Activated gamma-delta T cell treated with Interleukin-2 at 50 U/mL for 16 hours (primary cell): Measurements from ENCODE around the gene DMD.
"Not testable (repeated sequence)": the region's sequence is repeated elsewhere in the genome, so short reads cannot be mapped to it uniquely, and the experiment has no call there.

ENCODE experiments used
- DNase-seq: peaks from one replicate; pipeline ENCODE4 v3.0.0-alpha.2; 2020

The DMD gene

DNA sequence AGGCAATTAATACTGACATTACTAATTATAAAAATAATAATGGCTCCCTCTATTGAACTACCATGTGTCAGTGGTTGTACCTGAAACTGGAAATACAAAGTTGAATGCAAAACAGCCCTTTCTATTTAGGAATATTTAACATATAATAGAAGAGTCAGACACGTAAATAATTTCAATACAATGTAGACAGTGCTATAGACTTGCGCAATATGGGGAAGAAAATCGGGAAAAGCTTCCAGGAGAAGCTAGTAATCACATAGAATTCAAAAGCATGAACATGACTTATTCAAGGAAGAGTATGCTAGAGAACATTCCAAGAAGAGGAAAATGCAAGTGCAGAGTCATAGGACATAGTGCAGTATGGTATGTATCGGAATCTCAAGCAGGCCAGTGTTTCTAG lies 1730.7 kb downstream of the DMD start:
- no peak for DNase-seq

GRCh38 chrX:31471229-31471628 lies 1740.1 kb downstream of the DMD start:
- no peak for DNase-seq

- DNase-seq: not testable (repeated sequence)
Measured at GRCh38 chrX:31470753-31471152, 1740.6 kb downstream of the DMD start.

GRCh38 chrX:31464306-31464915 lies 1746.9 kb downstream of the DMD start:
- no peak for DNase-seq

DNA sequence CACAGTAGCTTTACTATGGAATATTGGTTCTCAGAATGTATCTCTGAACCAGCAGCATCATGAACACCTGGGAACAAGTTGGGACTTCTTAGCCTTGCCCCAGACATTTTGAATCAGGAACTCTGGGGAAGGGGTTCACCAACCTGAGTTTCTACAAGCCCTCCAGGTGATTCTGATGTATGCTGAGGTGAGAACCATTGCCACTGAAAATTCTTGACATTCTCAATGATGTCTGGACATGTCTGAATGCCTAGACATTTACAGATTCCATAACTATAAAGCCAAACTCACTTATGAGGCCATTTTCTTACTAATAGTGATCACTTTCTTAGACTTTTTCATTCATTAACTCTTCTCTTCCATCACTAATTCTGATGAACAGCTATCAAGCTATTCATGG lies 1750.1 kb downstream of the DMD start:
- DNase-seq: no peak

DNA sequence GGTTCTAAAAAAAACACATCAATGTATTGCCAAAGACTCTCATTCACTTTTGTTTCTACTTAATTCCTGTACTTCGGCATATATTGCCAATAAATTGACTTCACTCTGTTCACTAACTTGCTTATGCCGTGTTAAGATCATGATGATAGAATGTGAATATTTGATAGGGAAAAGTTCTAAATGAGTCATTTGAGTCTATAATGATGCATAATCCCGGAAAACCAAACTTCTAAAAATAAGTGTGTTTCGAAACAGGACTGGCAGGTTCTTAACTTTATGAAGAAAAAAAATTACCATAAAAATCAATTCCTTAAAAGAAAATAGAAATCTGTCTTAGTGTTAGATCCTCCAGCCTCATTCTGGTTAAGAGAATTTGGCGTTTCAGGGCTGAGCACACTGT lies 1752.0 kb downstream of the DMD start:
- DNase-seq: no peak

DNA sequence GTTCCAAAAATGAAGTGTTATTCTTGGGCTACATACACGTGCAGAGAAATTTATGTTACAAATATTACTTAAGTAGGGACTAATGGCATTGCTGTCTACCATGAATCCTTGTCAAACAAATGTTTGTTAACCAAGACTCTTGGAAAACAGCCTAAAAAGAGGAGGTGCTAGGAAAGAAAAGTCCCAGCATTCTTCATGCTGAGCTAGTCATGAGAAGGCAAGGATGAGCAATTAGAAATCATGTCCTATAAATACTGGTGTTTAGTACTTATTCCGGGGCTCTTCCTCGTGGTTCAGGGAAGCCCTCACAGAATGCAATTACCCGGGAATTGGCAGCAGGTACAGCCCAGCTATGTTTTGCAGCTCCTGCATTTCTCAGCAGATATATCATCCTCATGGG lies 1761.4 kb downstream of the DMD start:
- no peak for DNase-seq

DNA sequence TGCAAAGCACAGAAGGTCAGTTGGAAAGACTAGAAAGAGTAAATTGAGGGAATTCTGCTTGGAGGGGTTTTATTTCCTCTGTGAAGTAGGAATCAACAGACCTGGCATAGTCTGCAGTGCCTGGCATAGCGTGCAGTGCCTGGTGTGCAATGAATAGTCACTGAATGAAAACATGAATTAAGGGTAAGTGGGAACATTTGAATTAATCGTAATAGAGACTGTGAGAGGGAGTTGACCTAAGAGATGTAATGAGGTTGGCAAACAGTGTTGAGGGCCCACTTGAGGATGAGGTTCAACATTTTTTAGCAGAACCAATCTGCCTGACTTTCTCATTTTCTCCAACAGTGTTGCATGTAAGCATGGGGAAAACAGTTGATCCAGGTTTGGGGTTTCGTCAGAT lies 1762.3 kb downstream of the DMD start:
- no peak for DNase-seq

GRCh38 chrX:31445542-31445941 lies 1765.8 kb downstream of the DMD start:
- no peak for DNase-seq

GRCh38 chrX:31443654-31444053 lies 1767.7 kb downstream of the DMD start:
- DNase-seq: no peak

DNA sequence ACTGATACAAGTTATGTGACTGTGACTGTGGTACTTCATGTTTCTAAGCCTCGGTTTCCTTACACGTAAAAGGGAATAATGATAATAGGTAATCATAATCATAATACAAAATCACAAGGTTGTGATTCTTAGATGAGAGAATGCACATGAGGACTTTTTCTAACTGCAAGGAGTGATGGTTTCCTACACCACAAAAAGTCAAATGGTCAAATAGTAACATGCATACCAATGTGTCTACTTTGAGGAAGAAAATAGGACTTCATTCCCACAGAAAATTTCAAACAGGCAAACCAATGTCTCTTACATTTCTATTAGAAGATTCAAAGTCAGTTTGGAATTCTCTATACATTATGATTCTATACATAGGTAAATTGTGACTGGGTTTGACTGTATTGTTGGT lies 1770.8 kb downstream of the DMD start:
- no peak for DNase-seq

- DNase-seq: no peak
Measured at GRCh38 chrX:31436424-31436823, 1774.9 kb downstream of the DMD start.

- DNase-seq: no peak
Measured at GRCh38 chrX:31435592-31435991, 1775.8 kb downstream of the DMD start.

DNA sequence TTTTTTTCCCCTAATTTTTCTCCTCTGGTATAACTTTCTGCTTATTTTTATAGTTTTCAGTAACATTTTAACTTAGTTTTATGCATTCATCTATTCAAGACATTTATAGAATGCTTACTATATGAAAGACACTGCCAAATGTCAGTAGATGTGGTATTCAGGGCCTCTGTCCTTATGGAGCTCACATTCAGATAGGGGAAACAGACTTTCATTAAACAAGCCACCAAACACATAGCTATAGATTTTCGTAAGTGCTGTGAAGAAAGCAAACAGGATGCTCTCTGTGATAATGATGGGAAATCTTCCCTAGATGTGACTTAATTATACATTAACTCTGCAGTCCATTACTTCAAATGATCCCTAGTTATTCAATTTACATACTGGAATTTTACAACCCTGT lies 1777.5 kb downstream of the DMD start:
- DNase-seq: no peak

GRCh38 chrX:31429915-31430314 lies 1781.4 kb downstream of the DMD start:
- DNase-seq: no peak

GRCh38 chrX:31423609-31424189 lies 1787.7 kb downstream of the DMD start:
- DNase-seq: no peak

GRCh38 chrX:31421441-31421840 lies 1789.9 kb downstream of the DMD start:
- no peak for DNase-seq

GRCh38 chrX:31420711-31421151 lies 1790.6 kb downstream of the DMD start:
- DNase-seq: no peak

- no peak for DNase-seq
Measured at GRCh38 chrX:31420302-31420701, 1791.0 kb downstream of the DMD start.

GRCh38 chrX:31397119-31397518 lies 1814.2 kb downstream of the DMD start:
- no peak for DNase-seq

DNA sequence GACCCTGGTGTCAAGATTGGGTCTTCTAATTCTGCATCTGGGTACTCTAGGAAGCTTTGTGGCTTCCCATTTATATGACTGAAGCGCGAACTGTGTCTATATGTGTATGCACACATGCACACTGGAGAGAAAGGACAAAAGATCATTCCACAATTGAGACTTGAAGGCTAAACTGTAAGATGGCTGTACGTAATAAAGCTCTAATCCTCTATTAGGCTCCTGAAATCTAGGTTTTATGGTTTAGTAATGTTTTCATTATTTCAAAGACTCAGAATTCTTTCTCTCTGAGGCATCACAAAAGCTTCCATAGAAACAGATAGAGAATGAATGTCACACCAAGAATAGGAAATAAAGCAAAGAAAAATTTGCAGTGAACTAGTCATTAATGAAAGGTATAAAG lies 1818.8 kb downstream of the DMD start:
- no peak for DNase-seq

GRCh38 chrX:31388946-31389345 lies 1822.4 kb downstream of the DMD start:
- DNase-seq: no peak

GRCh38 chrX:31384471-31384870 lies 1826.9 kb downstream of the DMD start:
- no peak for DNase-seq

GRCh38 chrX:31383991-31384390 lies 1827.4 kb downstream of the DMD start:
- DNase-seq: no peak

- not testable (repeated sequence) for DNase-seq
Measured at GRCh38 chrX:31378973-31379372, 1832.4 kb downstream of the DMD start.
